HepG2 (cell line): ENCODE data around the gene DNASE1. TPM values are rescaled to one million over a fixed set of nuclear protein-coding genes. Genes with fewer than 3 reads are reported as not detected.

Source experiments
- MEIS2 ChIP-seq: sonication (generic); formaldehyde crosslinking; IDR thresholded peaks from 2 replicates; pipeline ENCODE4 v1.9.0; 2021; ENCODE audit warnings: mild to moderate bottlenecking, missing genetic modification reagents
- RXRB ChIP-seq: IDR thresholded peaks from 2 replicates; pipeline ENCODE4 v1.6.1; 2016; ENCODE audit warnings: borderline replicate concordance, missing genetic modification reagents, missing compliant biosample characterization
- TEF ChIP-seq: sonication (generic); formaldehyde crosslinking; IDR thresholded peaks from 2 replicates; pipeline ENCODE4 v1.5.0; 2020; ENCODE audit warnings: missing genetic modification reagents
- ZFP36L2 ChIP-seq: sonication (generic); formaldehyde crosslinking; IDR thresholded peaks from 2 replicates; pipeline ENCODE4 v1.4.0; 2020; ENCODE audit warnings: missing genetic modification reagents
- ZNF34 ChIP-seq: sonication (generic); formaldehyde crosslinking; IDR thresholded peaks from 2 replicates; pipeline ENCODE4 v1.4.0; 2020; ENCODE audit warnings: mild to moderate bottlenecking, missing genetic modification reagents, borderline replicate concordance
- ZNF484 ChIP-seq: sonication (generic); formaldehyde crosslinking; IDR thresholded peaks from 2 replicates; pipeline ENCODE4 v1.5.1; 2020; ENCODE audit warnings: mild to moderate bottlenecking, low read depth, missing genetic modification reagents, borderline replicate concordance
- ZNF512B ChIP-seq: sonication (generic); formaldehyde crosslinking; IDR thresholded peaks from 2 replicates; pipeline ENCODE4 v1.5.1; 2020; ENCODE audit warnings: missing genetic modification reagents, mild to moderate bottlenecking, borderline replicate concordance
- ZNF773 ChIP-seq: sonication (generic); formaldehyde crosslinking; IDR thresholded peaks from 2 replicates; pipeline ENCODE4 v1.4.0; 2020; ENCODE audit warnings: missing genetic modification reagents, borderline replicate concordance
- ZSCAN31 ChIP-seq: sonication (generic); formaldehyde crosslinking; IDR thresholded peaks from 2 replicates; pipeline ENCODE4 v1.5.0; 2020; ENCODE audit warnings: low read depth, mild to moderate bottlenecking, missing genetic modification reagents
- ZZZ3 ChIP-seq: sonication (generic); formaldehyde crosslinking; IDR thresholded peaks from 2 replicates; pipeline ENCODE4 v1.4.0; 2020; ENCODE audit warnings: missing genetic modification reagents, mild to moderate bottlenecking, borderline replicate concordance
- polyA plus RNA-seq, 8 experiments: library from polyadenylated mRNA; depleted of rRNA in 3 of 8; stranded (reverse) in 7 of 8; unstranded in 1 of 8; fragments of >200 nt; fragmentation: Illumina TruSeq in 4 of 8; extraction: Trizol in 4 of 8; gene quantifications; 2 replicates each; pipeline versions ENCODE4 v1.2.1 to v1.2.3, GENCODE V29; 2011 to 2016; ENCODE audit warnings: low read depth in 4 of 8, missing spikeins in 1 of 8, mixed read lengths in 1 of 8; ENCODE audit not compliant: insufficient read depth in 1 of 8
- total RNA-seq, 5 experiments: library from RNA; depleted of rRNA; stranded (reverse); fragments of >200 nt; fragmentation: Illumina TruSeq; extraction: Trizol; gene quantifications; 2 replicates each; pipeline ENCODE4 v1.2.3, GENCODE V29; 2016; ENCODE audit warnings: low read depth in 1 of 5
- TF ChIP-seq, protein P1 (sequence below): IDR thresholded peaks from 2 replicates; pipeline ENCODE4 v1.6.1; 2016; ENCODE audit warnings: control low read depth
- TF ChIP-seq, protein P2 (sequence below): sonication (generic); IDR thresholded peaks from 2 replicates; pipeline ENCODE4 v1.6.1; 2016; ENCODE audit warnings: low read depth, borderline replicate concordance

Gene DNASE1
- total and polyA plus RNA-seq, 2 of the 13 experiments (the other 11 are each of a cell fraction or from before 2014, with no cell fraction given): 7.1 to 11.1 TPM

DNA sequence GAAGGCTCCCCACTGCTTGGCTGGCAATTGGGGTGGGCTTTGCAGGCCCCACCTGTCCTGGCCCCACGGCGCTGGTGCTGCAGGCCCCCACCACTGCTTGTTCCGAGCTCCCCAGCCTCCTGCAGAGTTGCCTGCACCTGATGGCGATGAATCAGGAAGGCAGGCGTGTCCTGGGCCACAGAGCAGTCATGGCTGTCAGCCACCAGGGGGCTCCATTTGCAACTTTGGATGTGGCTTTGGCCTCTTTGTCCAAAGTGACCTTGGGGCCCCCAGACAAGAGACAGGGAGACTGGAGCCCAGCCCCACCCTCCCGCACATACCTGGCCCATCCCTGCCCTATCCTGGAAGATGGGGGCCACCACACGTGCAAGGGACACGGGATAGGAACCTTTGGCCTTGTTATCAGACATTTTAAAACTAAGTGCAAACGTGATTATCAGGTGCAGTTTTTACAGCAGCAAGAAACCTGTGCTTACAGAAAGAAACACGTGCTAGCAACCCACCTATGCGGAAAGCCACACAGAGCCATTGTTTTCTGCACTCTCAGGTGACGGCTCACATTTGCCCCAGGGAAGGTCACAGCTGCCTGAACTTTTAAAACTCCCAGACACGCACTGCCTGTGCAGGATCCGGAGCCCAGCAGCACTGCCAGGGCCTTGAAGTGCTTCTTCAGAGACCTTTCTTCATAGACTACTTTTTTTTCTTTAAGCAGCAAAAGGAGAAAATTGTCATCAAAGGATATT is at the start of gene DNASE1 (continued):
- peak; percentile 59; the same call in 1 of the 2 replicates for TF ChIP-seq RXRB
- TF ChIP-seq MEIS2 (CRISPR knock-in tag): peak; percentile 45; the same call in 1 of the 2 replicates
- no peak for TF ChIP-seq TEF
- TF ChIP-seq, protein P1, sequence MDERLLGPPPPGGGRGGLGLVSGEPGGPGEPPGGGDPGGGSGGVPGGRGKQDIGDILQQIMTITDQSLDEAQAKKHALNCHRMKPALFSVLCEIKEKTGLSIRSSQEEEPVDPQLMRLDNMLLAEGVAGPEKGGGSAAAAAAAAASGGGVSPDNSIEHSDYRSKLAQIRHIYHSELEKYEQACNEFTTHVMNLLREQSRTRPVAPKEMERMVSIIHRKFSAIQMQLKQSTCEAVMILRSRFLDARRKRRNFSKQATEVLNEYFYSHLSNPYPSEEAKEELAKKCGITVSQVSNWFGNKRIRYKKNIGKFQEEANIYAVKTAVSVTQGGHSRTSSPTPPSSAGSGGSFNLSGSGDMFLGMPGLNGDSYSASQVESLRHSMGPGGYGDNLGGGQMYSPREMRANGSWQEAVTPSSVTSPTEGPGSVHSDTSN (CRISPR knock-in tag): 0 out of 2 replicates have a peak, but pooled peaks have one; percentile 23
- TF ChIP-seq ZSCAN31 (CRISPR knock-in tag): 0 out of 2 replicates have a peak, but pooled peaks have one; percentile 50
- no peak for TF ChIP-seq ZNF484
- no peak for TF ChIP-seq ZNF773 (CRISPR knock-in tag)
- TF ChIP-seq, protein P2, sequence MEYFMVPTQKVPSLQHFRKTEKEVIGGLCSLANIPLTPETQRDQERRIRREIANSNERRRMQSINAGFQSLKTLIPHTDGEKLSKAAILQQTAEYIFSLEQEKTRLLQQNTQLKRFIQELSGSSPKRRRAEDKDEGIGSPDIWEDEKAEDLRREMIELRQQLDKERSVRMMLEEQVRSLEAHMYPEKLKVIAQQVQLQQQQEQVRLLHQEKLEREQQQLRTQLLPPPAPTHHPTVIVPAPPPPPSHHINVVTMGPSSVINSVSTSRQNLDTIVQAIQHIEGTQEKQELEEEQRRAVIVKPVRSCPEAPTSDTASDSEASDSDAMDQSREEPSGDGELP: peak; percentile 68; the same call in 1 of the 2 replicates
- TF ChIP-seq ZNF34 (CRISPR knock-in tag): no peak
- peak; percentile 94 for TF ChIP-seq ZNF512B (CRISPR knock-in tag)
- TF ChIP-seq ZZZ3 (CRISPR knock-in tag): no peak
- no peak for TF ChIP-seq ZFP36L2 (CRISPR knock-in tag)
